ENCODE measurements around the gene NRG3.

GRCh38 chr10:82821043-82821442, 946.0 kb downstream of the NRG3 start:
- no peak for TF ChIP-seq CTCF (IDR thresholded peaks at IDR 0.05)
- TF ChIP-seq EZH2 (IDR thresholded peaks at IDR 0.05; ENCODE audit: borderline replicate concordance, insufficient read depth, low read depth, low read length, poor library complexity, severe bottlenecking): no peak
